GM11168 (cell line): Measurements from ENCODE around the gene CORO2A.

Experiments
- in situ Hi-C: fragments of 300-500 bp; cut with MboI; formaldehyde crosslinking; loops from one replicate; pipeline ENCODE4 v1.12.0; 2022; ENCODE audit warnings: low sequenced_read_pairs; ENCODE audit not compliant: unreplicated experiment

Gene CORO2A, protein sequence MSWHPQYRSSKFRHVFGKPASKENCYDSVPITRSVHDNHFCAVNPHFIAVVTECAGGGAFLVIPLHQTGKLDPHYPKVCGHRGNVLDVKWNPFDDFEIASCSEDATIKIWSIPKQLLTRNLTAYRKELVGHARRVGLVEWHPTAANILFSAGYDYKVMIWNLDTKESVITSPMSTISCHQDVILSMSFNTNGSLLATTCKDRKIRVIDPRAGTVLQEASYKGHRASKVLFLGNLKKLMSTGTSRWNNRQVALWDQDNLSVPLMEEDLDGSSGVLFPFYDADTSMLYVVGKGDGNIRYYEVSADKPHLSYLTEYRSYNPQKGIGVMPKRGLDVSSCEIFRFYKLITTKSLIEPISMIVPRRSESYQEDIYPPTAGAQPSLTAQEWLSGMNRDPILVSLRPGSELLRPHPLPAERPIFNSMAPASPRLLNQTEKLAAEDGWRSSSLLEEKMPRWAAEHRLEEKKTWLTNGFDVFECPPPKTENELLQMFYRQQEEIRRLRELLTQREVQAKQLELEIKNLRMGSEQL

DNA sequence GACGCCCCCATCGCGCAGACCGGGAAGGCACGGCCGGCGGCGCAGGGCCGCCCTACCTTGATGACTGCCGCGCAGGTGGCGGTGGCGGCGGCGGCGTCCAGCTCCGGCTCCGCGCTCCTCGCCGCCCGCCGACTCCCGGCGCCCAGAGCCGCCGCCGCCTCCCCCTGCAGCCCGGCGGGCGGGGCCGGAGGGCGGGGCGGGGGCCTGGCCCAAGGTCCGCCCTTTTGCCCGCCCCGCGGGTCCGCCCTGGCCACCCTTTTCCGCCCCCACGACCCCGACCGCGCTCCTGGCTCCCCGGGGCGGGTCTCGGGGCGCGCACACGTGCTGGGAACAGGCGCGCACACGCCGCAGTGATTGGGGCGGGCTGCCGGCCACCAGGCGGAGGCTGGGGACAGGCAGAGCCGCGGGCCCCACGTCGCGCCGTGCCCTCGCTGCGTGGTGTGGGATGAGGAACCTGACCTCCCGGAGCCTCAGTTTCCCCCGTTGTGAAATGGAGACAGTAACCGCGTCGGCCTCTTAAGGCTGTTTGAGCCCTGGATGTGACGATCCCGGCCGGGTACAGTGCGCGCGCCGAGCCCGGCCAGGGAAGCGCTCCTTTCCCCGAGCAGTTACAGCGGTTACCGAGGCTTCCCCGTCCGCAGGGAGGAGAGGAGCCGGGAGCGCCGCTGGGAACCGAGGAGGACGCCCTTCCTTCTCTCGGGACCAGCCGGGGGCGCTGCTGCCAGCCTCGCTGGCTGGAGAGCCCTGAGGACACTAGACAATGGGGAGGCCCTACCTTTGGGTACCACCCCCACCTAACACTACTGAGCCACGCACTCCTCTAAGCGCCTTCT is at the start of gene CORO2A:
CORO2A (minus strand) TSS at position 135 of the 833 bp plus-strand sequence. CDS start 34,977 bp downstream, outside the sequence.
- in situ Hi-C loops = no loop called here

DNA sequence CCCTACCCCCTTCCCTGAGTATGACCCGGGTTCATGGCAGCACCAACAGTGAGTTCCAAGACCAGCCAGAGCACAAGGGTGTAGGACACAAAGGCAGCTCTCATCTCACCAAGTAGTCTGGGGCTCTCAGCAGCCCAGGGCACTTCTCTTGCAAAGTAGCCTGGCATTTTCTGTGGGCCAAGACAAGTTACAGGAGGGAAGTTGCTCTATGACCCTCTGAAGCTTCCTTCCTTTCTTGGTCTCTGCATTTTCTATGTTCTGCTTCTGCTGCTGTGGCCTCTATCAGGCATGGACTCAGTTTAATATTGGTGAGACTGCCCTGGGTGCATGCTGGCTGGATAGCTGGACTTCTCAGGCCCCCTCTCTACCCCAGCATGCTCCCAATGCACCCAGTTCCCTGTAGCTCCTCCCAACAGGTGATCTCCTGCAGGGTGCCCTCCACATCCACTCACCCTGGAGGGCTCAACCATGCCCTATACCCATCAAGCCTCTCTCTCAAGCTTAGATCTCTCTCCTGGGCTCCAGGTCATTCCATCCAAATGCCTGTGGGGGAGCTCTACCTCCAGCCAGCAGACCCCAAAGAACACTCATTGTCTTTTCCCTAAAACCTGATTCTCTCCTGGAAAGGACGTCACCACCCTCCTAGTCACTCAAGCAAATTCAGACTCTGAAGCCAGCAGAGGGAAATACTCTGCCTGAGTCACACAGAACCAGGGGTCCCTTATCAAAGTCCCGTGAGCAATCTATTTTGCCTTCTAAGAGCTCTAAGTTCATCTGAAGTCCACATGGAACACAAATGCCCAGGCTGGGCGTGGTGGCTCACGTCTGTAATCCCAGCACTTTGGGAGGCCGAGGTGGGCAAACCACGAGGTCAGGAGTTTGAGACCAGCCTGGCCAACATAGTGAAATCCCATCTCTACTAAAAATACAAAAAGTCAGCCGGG is 49.2 kb upstream of the CORO2A start:
- in situ Hi-C loops = no loop called here

DNA sequence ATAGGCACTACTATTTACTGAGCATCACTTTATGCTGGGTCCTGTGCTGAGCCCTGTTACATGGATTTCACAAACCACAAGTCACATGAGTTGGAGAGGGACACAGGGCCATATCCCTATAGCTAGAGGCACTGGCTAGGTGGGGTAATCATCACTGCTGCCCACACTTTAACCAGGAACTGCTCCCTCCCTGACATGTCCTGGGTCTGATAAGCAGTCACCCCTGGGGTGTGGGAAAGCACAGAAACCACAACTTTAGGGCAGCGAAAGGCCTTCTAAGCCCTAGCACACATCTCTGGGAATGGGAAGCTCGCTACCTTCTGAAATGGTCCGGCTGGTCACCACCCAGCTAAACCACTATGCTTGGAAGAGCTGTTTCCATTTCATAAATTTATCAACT is 48.0 kb upstream of the CORO2A start:
- in situ Hi-C loops = no loop called here

DNA sequence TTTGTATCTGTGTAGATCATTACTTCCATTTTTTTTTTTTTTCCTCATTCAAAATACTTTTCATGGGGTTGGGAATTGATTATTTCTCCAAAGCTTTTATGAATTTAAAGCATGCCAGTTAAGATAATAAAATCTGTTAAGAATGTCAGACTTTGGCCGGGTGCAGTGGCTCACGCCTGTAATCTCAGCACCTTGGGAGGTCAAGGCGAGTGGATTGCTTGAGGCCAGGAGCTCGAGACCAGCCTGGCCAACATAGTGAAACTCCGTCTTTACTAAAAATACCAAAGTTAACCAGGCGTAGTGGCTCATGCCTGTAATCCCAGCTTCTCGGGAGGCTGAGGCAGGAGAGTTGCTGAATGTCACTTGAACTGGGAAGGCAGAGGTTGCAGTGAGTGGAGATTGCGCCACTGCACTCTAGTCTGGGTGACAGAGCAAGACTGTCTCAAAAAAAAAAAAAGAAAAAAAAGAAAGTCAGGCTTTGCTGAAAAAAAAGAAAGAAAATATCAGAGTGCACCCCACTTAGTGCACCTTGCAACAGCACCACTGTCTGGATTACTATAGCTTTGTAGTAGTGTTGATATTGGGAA is 44.6 kb upstream of the CORO2A start:
- in situ Hi-C loops = no loop called here

DNA sequence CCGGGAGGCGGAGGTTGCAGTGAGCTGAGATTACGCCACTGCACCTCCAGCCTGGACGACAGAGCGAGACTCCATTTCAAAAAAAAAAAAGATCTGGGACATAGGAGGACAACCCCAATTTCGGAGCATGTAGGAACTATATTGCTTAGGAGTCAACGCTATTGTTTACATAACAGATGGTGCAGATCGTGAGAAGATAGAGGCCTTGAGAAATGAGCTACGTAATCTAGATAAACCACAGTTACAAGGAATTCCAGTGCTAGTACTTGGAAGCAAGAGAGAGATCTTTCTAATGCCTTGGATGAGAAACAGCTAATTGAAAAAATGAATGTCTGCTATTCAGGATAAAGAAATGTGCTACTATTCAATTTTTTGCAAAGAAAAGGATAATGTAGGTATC is 42.7 kb upstream of the CORO2A start:
- in situ Hi-C loops = no loop called here

DNA sequence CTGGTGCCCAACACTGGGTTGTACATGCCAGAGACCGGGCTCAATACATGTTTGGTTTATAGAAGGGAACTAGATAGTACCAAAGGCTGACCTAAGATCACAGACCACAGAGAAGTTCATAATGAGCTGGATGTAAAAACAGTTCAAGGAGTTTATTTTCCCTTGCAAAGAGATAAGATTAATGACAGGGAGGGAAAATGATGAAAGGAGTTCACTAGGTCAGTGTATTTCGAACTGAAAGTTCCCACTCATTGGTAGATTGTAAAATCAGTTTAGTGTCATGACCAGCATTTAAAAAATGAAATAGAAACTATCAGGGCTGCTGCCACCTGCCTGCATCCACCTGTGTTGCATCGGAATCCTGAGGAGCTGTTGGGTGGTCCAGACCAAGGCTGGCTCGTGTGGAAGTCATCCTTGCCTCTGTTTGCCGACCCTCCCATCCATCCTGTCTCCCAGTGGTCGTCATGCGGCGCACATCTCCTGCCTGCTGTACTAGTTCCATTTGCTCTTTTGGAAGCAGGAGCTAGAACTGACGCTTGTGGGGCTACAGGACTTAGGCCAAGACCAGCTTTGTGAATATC is 41.9 kb upstream of the CORO2A start:
- in situ Hi-C loops = no loop called here

DNA sequence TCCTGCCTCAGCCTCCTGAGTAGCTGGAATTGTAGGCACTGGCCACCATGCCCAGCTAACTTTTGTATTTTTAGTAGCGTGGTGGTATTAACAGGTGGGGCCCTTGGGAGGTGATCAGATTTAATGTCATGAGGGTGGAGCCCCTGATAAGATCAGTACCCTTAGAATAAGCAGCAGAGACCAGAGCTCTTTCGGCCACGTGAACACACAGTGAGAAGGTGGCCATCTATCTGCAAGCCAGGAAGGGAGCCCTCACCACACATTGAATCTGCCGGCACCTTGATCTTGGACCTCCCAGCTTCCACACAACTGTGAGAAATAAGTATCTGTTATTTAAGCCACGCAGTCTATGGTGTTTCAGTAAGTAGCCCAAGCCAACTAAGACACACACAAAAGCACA is 40.5 kb upstream of the CORO2A start:
- in situ Hi-C loops = no loop called here

DNA sequence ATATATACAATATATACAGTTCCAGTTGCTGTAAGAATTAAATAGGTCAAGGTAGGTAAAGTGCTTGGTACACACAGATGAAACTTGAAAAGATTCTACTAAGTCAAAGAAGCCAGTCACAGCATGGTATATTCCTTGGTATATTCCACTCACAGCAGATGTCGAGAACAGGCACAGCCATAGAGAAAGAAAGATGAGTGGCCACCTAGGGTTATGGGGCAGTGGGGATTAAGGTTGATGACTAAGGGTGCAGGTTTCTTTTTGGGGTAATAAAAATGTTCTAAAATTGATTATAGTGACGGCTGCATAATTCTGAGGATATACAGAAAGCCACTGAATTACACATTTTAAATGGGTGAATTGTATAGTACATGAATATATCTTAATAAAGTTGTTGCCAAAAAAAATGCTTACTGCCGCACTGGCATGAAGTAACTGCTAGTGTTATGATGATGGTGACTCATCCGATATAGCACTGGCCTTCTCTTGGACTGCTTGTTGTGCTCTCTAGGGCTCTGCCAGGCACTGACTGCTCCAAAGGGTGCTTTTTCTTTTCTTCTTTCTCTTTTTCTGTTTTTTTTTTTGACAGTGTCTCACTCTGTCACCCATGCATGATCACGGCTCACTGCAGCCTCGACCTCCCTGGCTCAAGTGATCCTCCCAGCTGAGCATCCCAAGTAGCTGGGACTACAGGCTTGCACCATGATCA is 39.5 kb upstream of the CORO2A start:
- in situ Hi-C loops = no loop called here

DNA sequence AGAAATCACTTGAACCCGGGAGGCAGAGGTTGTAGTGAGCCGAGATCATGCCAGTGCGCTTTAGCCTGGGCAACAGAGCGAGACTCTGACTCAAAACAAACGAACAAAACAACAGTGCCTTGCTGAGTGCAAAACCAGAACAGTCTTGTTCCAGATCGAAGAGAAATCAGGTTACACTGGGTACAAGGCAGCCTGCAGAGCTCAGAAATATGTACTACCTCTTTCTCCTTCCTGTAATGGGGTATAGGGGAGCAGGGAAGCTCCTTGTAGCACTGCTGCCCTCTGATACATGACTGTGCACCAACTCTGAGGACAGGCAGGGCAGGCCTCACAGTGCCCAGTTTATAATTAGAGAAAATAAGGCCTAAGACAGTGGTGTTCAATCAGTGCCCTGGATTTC is 38.4 kb upstream of the CORO2A start:
- in situ Hi-C loops = no loop called here

DNA sequence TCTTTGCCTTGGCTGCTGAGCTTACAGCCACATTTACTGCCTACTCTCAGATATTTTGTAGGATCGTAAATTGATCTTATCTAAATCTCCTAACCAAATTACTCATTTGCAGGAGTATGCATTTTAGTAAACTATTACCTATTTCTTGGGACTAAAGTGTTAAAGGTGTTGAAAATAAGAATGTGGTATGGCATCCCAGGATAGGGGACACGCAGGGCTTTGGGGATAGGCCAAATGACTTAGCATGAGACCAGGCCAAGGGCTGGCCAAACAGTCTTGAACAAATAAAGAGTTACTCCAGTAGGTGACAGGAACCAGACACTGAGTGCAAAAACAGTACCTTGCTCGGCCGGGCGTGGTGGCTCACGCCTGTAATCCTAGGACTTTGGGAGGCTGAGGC is 37.9 kb upstream of the CORO2A start:
- in situ Hi-C loops = no loop called here

DNA sequence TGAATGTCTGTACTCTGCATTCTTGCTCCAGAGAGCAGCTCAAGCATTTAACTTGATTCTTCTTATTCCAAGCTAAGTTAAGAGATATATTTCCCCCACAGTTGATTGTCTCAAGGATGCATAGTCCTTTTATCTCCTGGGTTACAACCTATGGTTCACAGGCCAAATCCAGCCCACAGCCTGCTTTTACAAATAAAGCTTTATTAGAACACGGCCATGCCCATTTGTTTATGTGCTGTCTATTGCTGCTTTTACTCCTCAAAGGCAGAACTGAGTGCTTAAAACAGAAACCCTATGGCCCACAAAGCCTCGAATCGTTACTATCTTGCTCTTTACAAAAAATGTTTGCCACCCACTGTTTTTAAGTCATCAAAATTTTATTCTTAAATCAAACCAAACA is 37.2 kb upstream of the CORO2A start:
- in situ Hi-C loops = no loop called here

DNA sequence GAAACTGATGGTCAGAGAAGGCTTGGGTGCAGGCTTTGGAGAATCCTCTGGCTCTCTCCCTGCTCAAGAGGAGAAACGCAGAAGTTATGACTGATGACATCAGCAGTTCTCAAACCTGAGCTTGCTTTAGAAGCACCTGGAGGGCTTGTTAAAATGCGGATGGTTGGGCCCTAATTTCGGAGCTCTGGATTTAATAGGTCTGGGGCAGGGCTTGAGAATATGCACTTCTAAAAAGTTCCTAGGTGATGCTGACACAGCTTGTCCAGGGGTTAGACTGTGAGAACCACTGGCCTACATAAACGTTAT is 36.6 kb upstream of the CORO2A start:
- in situ Hi-C loops = no loop called here

DNA sequence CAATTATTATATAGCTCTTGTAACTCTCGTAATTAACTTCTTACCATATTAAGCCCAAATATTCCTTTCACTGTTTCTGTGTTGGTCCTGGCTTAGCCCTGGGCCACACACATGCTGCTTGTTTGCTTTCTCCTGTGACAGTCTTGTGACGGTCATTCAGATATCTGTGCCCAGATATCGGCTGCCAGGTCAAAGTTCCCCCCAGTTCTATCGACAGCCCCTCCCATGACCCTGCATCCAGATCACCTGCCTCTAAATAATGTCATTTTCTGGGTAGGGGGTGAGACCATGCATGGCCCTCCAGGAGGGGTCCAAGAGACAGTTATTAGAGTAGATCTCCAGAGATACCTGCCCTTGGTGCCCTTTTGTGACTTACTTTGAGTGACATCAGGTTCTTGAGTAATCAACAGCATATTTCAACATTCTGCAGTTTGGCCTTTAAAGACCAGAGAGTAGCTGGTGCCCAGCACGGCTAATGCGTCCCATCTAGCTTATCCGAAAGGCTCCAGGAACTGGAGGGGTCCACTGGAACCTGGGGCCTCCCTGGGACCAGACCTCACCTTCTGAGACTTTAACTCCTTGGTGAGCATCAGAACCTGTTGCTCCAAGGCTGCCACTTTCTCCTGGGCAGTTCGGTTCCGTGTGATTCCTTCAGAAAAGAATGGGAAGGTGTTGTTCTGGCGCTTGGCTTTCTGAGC is 36.1 kb upstream of the CORO2A start:
- in situ Hi-C loops = no loop called here

DNA sequence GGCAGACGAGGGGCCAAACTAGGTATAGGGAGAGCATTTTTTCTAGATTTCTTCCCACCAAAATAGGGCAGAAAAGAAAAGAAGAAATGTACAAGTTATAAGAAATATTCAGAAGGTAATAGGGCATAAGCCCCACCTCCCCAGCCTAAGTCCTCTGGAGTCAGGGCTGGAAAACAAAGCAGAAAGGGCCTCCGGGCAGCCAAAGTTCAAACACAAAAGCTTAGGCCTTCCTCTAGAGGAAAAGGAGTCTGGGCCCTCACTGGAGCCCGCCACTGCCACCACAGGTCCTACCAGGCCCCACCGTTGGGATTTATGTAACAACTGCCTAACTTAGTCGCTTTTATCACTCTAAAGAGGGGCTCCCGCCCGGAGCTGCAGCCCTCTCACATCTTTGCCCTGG is 35.4 kb upstream of the CORO2A start:
- in situ Hi-C loops = no loop called here

DNA sequence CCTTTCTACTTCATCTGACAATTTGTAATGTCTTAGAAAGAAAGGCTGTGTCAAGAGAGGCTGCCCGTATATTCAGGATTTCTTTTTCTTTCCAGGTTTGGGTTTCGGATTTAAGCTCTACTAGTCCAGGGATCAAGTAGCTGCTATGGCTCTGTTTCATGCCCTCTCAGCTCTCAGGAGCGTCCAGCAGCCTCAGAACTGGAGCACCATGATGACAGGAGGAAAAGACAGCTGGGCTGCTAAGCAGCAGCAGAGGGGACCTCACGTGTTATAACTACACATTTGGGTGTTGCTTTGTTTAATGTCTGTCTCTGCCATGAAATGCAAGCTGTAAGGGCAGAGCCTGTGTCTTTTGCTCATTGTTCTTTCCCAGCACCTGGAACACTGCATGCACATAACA is 34.5 kb upstream of the CORO2A start:
- in situ Hi-C loops = no loop called here

DNA sequence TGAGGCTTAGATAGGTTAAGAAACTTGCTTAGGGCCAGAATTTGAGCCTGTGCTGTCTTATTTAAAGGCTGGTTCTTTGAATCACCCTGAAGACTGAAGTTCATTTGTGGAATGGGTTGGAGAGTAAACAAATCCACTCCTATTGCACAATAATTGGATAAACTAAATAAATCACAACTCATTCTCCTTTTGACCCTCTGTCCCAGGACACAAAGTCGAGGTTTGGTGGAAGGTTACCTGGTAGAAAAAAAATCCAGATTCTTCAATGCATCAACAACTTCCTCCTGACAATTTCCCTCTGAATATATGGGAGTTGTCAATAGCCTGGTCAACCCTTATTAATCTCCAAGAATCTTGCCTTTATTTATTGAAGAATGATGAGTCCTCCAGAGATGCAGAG is 34.1 kb upstream of the CORO2A start:
- in situ Hi-C loops = no loop called here

DNA sequence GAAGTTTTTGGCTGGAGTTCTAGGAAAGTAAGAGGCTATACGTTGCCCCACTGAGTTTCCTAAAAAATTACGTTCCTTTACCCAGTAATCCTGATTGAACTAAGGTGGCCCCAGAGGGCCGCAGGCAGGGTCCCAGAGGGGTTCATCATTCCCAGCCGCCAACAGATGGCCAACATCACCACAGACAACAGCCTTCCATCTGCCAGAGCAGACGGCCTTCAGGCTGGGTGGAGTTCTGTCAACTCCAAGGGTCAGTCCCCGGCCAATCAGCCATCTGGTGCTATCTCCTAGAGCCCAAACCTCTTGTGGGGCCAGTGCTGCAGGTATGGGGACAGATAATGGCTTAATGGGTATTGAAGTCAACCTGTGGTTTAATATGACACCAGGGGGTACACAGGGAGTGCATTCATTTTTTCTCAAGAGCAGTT is 32.6 kb upstream of the CORO2A start:
- in situ Hi-C loops = no loop called here

DNA sequence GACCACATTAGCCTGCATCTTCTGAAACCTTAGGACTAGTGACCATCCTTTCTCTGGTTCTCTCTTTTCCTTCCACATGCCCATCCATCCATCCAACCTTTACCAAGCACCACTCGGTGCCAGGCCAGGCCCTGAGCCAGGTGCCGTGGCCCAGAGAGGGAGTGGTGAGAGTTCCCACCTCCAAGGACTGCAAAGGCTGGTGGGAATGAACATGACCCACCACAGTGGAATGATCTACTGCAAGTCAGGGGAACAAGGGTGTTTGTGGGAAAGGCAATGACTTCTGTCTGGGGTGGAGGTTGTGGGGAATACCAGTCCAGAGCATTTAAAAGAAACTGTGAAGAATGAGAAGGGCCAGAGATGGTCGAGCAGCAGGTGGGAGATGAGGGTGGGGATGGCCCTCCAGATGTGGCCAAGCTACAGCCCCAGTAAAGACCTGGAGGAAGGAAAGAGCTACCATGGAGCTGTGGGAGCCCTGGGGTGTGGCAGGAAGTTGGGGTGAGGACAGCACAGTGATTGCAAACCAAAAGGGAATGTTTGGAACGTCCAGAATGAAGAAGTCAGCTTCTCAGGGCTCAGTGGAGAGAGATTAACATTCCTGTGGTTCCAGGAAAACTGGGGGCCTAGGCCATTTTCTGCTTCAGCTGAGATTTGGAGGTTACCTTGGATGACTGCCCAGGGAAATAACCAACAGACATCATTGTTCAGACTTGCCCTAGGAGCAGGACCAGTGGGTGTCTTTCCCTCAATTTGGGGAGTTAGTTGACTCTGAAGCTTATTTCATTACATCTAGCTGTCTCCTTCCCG is 30.7 kb upstream of the CORO2A start:
- in situ Hi-C loops = no loop called here
